ENCODE measurements around the gene SLC46A3. TPM values are rescaled to one million over a fixed set of nuclear protein-coding genes. Genes with fewer than 3 reads are reported as not detected.

The SLC46A3 gene
- polyA plus RNA-seq, 1 donor from 2014 or later, result 7.4 TPM

GRCh38 chr13:28741084-28741491 lies 22.3 kb upstream of the SLC46A3 start:
- no peak overlapping the region for H3K4me2 ChIP-seq (ENCODE audit: low read length)
- no peaks in the 10 kb centered on the region for H4K20me1 ChIP-seq (ENCODE audit: insufficient read depth)
- H3F3A ChIP-seq (ENCODE audit: insufficient read depth, low read length, poor library complexity, severe bottlenecking), result no peaks in the 10 kb centered on the region
- no peaks in the 10 kb centered on the region for H3K9me3 ChIP-seq (ENCODE audit: low read length)
- no peak overlapping the region for H3K9ac ChIP-seq (ENCODE audit: low read length)
- no peak overlapping the region for H2AFZ ChIP-seq (ENCODE audit: low read depth, low read length)
- no peak overlapping the region for H3K4me3 ChIP-seq (ENCODE audit: low read length)
- H3K27me3 ChIP-seq (ENCODE audit: insufficient read depth, low read depth, low read length), result no peaks in the 10 kb centered on the region
- no peak overlapping the region for H3K27ac ChIP-seq (ENCODE audit: low read length)
- no peaks in the 10 kb centered on the region for H3K79me2 ChIP-seq (replicated peaks; ENCODE audit: insufficient read depth, low read length)
- no peaks in the 10 kb centered on the region for H3K36me3 ChIP-seq (ENCODE audit: insufficient read depth, low read length)
- TF ChIP-seq MXI1 (conservative IDR thresholded peaks at IDR 0.05; ENCODE audit: poor library complexity, severe bottlenecking) (no peak), CTCF (IDR thresholded peaks at IDR 0.05; ENCODE audit: poor library complexity, severe bottlenecking) (no peak), EP300 (conservative IDR thresholded peaks at IDR 0.05; ENCODE audit: poor library complexity, severe bottlenecking) (no peak), EZH2 (IDR thresholded peaks at IDR 0.05; ENCODE audit: borderline replicate concordance, insufficient read depth, low read length, poor library complexity, severe bottlenecking) (no peak), RAD21 (conservative IDR thresholded peaks at IDR 0.05) (no peak), TAF1 (IDR thresholded peaks at IDR 0.05; ENCODE audit: low read depth) (no peak), POLR2AphosphoS5 (IDR thresholded peaks at IDR 0.05) (no peak)
- no peaks in the 10 kb centered on the region for H3K9me2 ChIP-seq (ENCODE audit: insufficient read depth, low read length)

GRCh38 chr13:28739376-28739775 lies 20.6 kb upstream of the SLC46A3 start:
- Histone ChIP-seq H3K9me3 (ENCODE audit: low read length) (no peaks in the 10 kb centered on the region), H3K4me3 (ENCODE audit: low read length) (no peak overlapping the region), H3K27me3 (ENCODE audit: insufficient read depth, low read depth, low read length) (no peaks in the 10 kb centered on the region), H3K4me2 (ENCODE audit: low read length) (no peak overlapping the region), H3K9me2 (ENCODE audit: insufficient read depth, low read length) (no peaks in the 10 kb centered on the region), H4K20me1 (ENCODE audit: insufficient read depth) (no peaks in the 10 kb centered on the region), H3F3A (ENCODE audit: insufficient read depth, low read length, poor library complexity, severe bottlenecking) (no peaks in the 10 kb centered on the region), H3K79me2 (replicated peaks; ENCODE audit: insufficient read depth, low read length) (no peaks in the 10 kb centered on the region), H3K27ac (ENCODE audit: low read length) (no peak overlapping the region), H2AFZ (ENCODE audit: low read depth, low read length) (no peak overlapping the region), H3K9ac (ENCODE audit: low read length) (no peak overlapping the region), H3K36me3 (ENCODE audit: insufficient read depth, low read length) (no peaks in the 10 kb centered on the region)
- no peak for TF ChIP-seq CTCF (IDR thresholded peaks at IDR 0.05; ENCODE audit: poor library complexity, severe bottlenecking)
- TF ChIP-seq EZH2 (IDR thresholded peaks at IDR 0.05; ENCODE audit: borderline replicate concordance, insufficient read depth, low read length, poor library complexity, severe bottlenecking), result no peak
- TF ChIP-seq EP300 (conservative IDR thresholded peaks at IDR 0.05; ENCODE audit: poor library complexity, severe bottlenecking), result no peak
- no peak for TF ChIP-seq POLR2AphosphoS5 (IDR thresholded peaks at IDR 0.05)
- TF ChIP-seq RAD21 (conservative IDR thresholded peaks at IDR 0.05), result no peak
- no peak for TF ChIP-seq SMC3 (conservative IDR thresholded peaks at IDR 0.05; ENCODE audit: poor library complexity)
- TF ChIP-seq MXI1 (conservative IDR thresholded peaks at IDR 0.05; ENCODE audit: poor library complexity, severe bottlenecking), result no peak
- TF ChIP-seq, protein P1, sequence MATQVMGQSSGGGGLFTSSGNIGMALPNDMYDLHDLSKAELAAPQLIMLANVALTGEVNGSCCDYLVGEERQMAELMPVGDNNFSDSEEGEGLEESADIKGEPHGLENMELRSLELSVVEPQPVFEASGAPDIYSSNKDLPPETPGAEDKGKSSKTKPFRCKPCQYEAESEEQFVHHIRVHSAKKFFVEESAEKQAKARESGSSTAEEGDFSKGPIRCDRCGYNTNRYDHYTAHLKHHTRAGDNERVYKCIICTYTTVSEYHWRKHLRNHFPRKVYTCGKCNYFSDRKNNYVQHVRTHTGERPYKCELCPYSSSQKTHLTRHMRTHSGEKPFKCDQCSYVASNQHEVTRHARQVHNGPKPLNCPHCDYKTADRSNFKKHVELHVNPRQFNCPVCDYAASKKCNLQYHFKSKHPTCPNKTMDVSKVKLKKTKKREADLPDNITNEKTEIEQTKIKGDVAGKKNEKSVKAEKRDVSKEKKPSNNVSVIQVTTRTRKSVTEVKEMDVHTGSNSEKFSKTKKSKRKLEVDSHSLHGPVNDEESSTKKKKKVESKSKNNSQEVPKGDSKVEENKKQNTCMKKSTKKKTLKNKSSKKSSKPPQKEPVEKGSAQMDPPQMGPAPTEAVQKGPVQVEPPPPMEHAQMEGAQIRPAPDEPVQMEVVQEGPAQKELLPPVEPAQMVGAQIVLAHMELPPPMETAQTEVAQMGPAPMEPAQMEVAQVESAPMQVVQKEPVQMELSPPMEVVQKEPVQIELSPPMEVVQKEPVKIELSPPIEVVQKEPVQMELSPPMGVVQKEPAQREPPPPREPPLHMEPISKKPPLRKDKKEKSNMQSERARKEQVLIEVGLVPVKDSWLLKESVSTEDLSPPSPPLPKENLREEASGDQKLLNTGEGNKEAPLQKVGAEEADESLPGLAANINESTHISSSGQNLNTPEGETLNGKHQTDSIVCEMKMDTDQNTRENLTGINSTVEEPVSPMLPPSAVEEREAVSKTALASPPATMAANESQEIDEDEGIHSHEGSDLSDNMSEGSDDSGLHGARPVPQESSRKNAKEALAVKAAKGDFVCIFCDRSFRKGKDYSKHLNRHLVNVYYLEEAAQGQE (IDR thresholded peaks at IDR 0.05; ENCODE audit: borderline replicate concordance), result no peak
- no peak for TF ChIP-seq TAF1 (IDR thresholded peaks at IDR 0.05; ENCODE audit: low read depth)
